Esophagus muscularis mucosa (tissue), 4 donors: ENCODE measurements around the gene UBE2S. TPM values are rescaled to one million over a fixed set of nuclear protein-coding genes. Genes with fewer than 3 reads are reported as not detected.

Experiments used
- DNase-seq: peaks from one replicate; pipeline ENCODE4 v3.0.0-alpha.2; 2017; ENCODE audit errors: extremely low spot score
- H3K27ac ChIP-seq, 4 donors: fragments of 200-600 bp; sonication (generic); replicated peaks in 1 of 4; 1 replicate in 3 of 4; 2 replicates in 1 of 4; pipeline ENCODE4 v1.5.1; 2016 to 2019; ENCODE audit warnings: mild to moderate bottlenecking in 1 of 4
- H3K27me3 ChIP-seq, 4 donors: fragments of 200-600 bp; sonication (generic); one replicate each; pipeline versions ENCODE4 v1.5.1 to v1.6.0; 2016 to 2019
- H3K36me3 ChIP-seq, 4 donors: fragments of 200-600 bp; sonication (generic); one replicate each; pipeline ENCODE4 v1.5.1; 2016 to 2019
- H3K4me1 ChIP-seq, 4 donors: fragments of 200-600 bp; sonication (generic); one replicate each; pipeline ENCODE4 v1.5.1; 2016 to 2019
- H3K4me3 ChIP-seq, 4 donors: fragments of 200-600 bp; sonication (generic); 1 replicate in 2 of 4; 2 replicates in 2 of 4; pipeline ENCODE4 v1.5.1; 2016 to 2019; ENCODE audit warnings: mild to moderate bottlenecking in 4 of 4, moderate library complexity in 1 of 4
- H3K9me3 ChIP-seq, 4 donors: fragments of 200-600 bp; sonication (generic); 1 replicate in 3 of 4; 2 replicates in 1 of 4; pipeline ENCODE4 v1.5.1; 2016 to 2019
- EP300 ChIP-seq: sonication (generic); formaldehyde crosslinking; IDR thresholded peaks from one replicate; pipeline ENCODE4 v1.6.1; 2017; ENCODE audit warnings: antibody characterized with exemption
- POLR2A ChIP-seq: fragments of 450-650 bp; IDR thresholded peaks from one replicate; pipeline ENCODE4 v1.6.1; 2017; ENCODE audit warnings: antibody characterized with exemption, moderate library complexity, mild to moderate bottlenecking, low read depth
- POLR2AphosphoS5 ChIP-seq, 2 donors: sonication (generic); formaldehyde crosslinking; IDR thresholded peaks; one replicate each; pipeline ENCODE4 v1.6.1; 2017; ENCODE audit warnings: antibody characterized with exemption in 2 of 2
- WGBS: methylation state at CpG from one replicate; pipeline ENCODE4 v1.1.5; 2018; 5-methylcytosine and 5-hydroxymethylcytosine counted together
- intact Hi-C: fragments of 100-400 bp; cut with DNase I; formaldehyde crosslinking; loops from one replicate; pipeline ENCODE4 v1.15.1; 2023
- total RNA-seq, 4 donors: library from RNA; depleted of rRNA; stranded (reverse); fragments of >200 nt; gene quantifications; one replicate each; pipeline versions ENCODE4 v1.1.0 to v1.2.1, GENCODE V29; 2016
- TF ChIP-seq, protein P1 (sequence below), 3 experiments: fragments of 200-600 bp in 2 of 3; fragments of 450-650 bp in 1 of 3; sonication (generic) in 2 of 3; IDR thresholded peaks; one replicate each; pipeline ENCODE4 v1.5.1; 2017 to 2019; ENCODE audit warnings: antibody characterized with exemption in 3 of 3, mild to moderate bottlenecking in 2 of 3, moderate library complexity in 1 of 3

UBE2S gene
- total RNA-seq, 4 donors from 2014 or later, result 9.1 to 37.9 (median 22.0) TPM

DNA sequence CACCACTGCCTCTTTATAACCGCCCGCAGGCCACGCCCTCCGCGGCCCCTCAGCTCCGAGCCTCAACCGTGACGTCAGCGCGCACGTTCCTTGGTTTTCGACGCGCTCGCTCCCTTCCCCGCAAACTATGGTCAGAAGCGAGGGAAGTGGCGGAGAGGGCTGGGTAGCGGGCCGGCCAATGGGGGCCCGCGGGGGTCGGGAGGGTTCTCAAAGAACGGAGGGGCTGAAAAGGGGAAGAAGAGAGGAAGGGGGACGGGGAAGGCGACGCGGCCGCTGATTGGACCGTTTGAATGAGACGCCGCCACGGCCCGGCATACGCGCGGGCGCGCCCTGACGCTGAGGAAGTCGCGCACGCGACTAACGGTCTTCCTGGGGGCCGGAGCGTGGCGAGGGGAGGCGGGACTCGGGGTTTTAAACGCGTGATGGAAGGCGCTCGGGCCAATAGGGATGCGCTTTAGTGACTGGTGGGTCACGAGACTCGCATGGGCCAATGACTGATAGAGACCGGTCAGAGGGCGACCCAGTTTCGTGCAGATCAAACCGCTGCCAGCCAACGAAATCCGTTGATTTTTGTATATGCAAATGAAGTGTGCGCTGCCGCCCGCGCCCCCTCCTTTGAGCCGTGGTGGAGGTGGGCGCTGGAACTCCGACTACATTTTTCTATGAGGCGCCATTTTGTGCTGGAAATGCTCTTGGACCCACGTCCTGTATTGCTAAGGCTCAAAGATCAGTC, 378 bp upstream of the UBE2S start:
- Histone ChIP-seq H3K36me3 (peaks cover 10 to 34% (median 29%) of the 10 kb centered on the region in 4 donors), H3K27ac (peak overlapping the region; percentile 97 to 99 (median 98)), H3K4me3 (peak overlapping the region; percentile 87 to 98 (median 97)), H3K4me1 (peaks cover 14 to 28% (median 25%) of the 10 kb centered on the region in 4 donors), H3K9me3 (no peaks in the 10 kb centered on the region), H3K27me3 (no peaks in the 10 kb centered on the region)
- intact Hi-C loops, result no loop called here
- TF ChIP-seq POLR2A, result no peak
- peak in 1 of 2 donors; percentile 92 for TF ChIP-seq POLR2AphosphoS5 (IDR thresholded peaks at IDR 0.05)
- TF ChIP-seq EP300, result no peak
- WGBS, result 0% methylated on average over 31 of the region's 72 CpGs
- peak; percentile 100 for DNase-seq

DNA sequence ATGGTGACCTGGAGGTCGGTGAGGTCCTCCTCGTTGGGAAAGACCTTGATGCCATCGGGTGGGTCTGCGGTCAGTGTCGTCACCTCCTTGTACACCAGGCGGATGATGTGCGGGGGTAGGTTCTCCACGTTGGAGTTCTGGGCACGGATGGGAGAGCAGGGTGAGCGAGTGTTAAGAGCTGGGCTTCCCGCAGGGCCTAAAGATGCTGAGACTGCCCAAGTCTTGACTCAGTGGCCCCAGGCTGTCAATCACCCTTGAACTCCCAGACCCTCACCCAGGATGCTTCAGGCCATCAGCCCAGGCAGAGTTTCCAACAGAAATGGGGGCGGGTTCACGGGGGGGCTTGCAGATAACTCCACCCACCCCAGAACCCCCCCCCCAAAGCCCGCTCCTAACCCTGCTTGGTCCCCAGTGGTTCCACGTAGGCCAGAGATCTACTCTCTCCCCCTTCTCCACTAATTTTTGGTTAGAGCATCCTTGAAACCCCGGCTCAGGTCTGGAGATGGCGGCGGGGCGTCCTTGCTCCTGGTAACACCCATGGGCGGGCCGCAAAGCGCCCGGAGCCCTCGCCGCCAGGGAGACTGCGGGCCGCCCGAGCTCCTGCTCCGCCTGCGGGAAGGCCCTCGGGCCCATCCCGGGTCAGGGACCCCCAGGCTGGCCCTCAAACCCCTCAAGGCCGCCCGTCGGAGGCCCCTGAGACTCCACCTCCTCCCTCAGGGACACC, 600 bp downstream of the UBE2S start:
- no peak for DNase-seq
- no peaks in the 10 kb centered on the region for H3K27me3 ChIP-seq
- H3K4me3 ChIP-seq, result peak overlapping the region; percentile 87 to 98 (median 97)
- H3K36me3 ChIP-seq, result peaks cover 19 to 44% (median 39%) of the 10 kb centered on the region in 4 donors
- peaks cover 14 to 28% (median 25%) of the 10 kb centered on the region in 4 donors for H3K4me1 ChIP-seq
- TF ChIP-seq POLR2A (no peak), POLR2AphosphoS5 (IDR thresholded peaks at IDR 0.05) (no peak), EP300 (no peak)
- TF ChIP-seq, protein P1, sequence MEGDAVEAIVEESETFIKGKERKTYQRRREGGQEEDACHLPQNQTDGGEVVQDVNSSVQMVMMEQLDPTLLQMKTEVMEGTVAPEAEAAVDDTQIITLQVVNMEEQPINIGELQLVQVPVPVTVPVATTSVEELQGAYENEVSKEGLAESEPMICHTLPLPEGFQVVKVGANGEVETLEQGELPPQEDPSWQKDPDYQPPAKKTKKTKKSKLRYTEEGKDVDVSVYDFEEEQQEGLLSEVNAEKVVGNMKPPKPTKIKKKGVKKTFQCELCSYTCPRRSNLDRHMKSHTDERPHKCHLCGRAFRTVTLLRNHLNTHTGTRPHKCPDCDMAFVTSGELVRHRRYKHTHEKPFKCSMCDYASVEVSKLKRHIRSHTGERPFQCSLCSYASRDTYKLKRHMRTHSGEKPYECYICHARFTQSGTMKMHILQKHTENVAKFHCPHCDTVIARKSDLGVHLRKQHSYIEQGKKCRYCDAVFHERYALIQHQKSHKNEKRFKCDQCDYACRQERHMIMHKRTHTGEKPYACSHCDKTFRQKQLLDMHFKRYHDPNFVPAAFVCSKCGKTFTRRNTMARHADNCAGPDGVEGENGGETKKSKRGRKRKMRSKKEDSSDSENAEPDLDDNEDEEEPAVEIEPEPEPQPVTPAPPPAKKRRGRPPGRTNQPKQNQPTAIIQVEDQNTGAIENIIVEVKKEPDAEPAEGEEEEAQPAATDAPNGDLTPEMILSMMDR (IDR thresholded peaks at IDR 0.05), result no peak
- intact Hi-C loops, result no loop called here
- H3K27ac ChIP-seq, result peak overlapping the region; percentile 97 to 99 (median 98)
- H3K9me3 ChIP-seq, result no peaks in the 10 kb centered on the region
- WGBS, result 19% methylated on average over 15 of the region's 35 CpGs

DNA sequence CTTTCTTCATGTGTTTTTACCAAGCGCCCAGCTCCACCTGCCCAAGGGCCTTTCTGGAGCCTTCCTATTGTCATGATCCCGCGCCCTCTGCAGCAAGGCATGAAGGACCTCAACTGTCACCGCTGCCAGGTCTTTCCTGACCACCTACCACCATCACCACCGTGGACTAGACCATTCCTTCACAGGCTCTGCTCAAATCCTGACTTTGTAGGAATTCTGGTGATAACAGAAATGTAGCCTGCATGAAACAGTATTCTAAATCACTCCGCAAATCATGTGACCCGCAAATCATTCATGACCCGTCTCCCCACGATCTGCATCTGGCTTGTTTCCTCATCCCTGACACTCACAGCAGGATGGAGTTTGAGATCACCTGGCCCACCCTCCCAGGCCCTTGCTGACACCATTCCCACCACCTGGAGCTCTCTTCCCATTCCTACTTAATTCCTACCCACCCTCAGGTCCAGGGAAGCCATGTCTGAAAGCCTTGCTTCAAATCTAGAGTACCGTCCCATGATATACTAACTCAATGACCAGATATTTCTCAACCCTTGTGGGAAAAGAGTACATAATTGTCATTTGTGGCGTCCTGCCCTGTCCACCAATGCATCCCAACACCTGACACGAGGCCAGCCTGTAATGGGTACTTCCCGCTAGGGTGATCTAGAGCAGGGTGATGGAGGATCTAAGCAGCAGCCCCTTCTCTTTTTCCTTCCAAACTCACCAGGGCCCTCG, 1.3 kb downstream of the UBE2S start:
- H3K27me3 ChIP-seq, result no peaks in the 10 kb centered on the region
- peaks cover 14 to 28% (median 25%) of the 10 kb centered on the region in 4 donors for H3K4me1 ChIP-seq
- peak overlapping the region in 1 of 4 donors; percentile 98 for H3K27ac ChIP-seq
- DNase-seq, result no peak
- H3K36me3 ChIP-seq, result peaks cover 22 to 51% (median 46%) of the 10 kb centered on the region in 4 donors
- H3K9me3 ChIP-seq, result no peaks in the 10 kb centered on the region
- intact Hi-C loops, result no loop called here
- no peak for TF ChIP-seq POLR2A
- TF ChIP-seq, protein P1 (IDR thresholded peaks at IDR 0.05), result no peak
- TF ChIP-seq POLR2AphosphoS5 (IDR thresholded peaks at IDR 0.05), result no peak
- no peak for TF ChIP-seq EP300
- peak overlapping the region; percentile 87 to 98 (median 97) for H3K4me3 ChIP-seq
- WGBS, result 77% methylated on average over 14 of the region's 14 CpGs

DNA sequence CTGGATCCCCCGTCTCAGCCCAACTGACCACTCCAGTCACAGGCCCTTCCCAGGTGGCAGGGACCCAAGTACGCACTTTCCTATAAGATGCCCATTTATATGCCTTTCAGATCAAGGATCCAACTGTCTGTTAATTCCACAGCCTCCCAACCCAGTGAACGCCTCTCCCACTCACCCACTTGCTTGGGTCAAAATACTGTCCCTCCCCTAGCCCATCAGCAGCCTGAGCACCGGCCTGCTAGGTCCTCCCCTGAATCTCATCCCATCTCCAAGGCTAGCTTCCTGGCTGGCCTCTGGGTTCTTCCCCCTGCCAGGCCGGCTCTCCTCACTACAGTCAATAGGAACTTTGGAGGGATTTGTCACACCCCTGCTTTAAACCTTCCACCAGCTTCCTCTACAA, 1.9 kb downstream of the UBE2S start:
- 83% methylated on average over 5 of the region's 5 CpGs for WGBS
- peaks cover 27 to 58% (median 52%) of the 10 kb centered on the region in 4 donors for H3K36me3 ChIP-seq
- DNase-seq, result no peak
- no peaks in the 10 kb centered on the region for H3K9me3 ChIP-seq
- H3K4me1 ChIP-seq, result peaks cover 14 to 28% (median 25%) of the 10 kb centered on the region in 4 donors
- H3K27me3 ChIP-seq, result no peaks in the 10 kb centered on the region
- TF ChIP-seq EP300 (no peak), POLR2AphosphoS5 (IDR thresholded peaks at IDR 0.05) (no peak), POLR2A (no peak)
- TF ChIP-seq, protein P1 (IDR thresholded peaks at IDR 0.05), result no peak
- H3K4me3 ChIP-seq, result no peak overlapping the region
- no peak overlapping the region for H3K27ac ChIP-seq
- intact Hi-C loops, result no loop called here
